ENCODE data around the gene BFAR. TPM values are rescaled to one million over a fixed set of nuclear protein-coding genes. Genes with fewer than 3 reads are reported as not detected.
A peak's percentile ranks its signal among the peaks of the same experiment; 100 is the strongest.
"Not testable (repeated sequence)": the region's sequence is repeated elsewhere in the genome, so short reads cannot be mapped to it uniquely, and the experiment has no call there.

BFAR gene
- total and polyA plus RNA-seq, 2 donors (not counting 1 experiment from before 2014, with no cell fraction given), result 30.7 to 72.9 TPM

GRCh38 chr16:14694129-14694528 lies 61.4 kb downstream of the BFAR start, which contains the start of gene PLA2G10:
TSS of gene PLA2G10 (minus strand) at chr16:14694308. CDS start at chr16:14694229, 79 bp downstream.
- H3K79me2 ChIP-seq (ENCODE audit: control insufficient read depth, insufficient read depth, low read length); H3K27me3 Mint-ChIP-seq; ATAC-seq (ENCODE audit: low read depth); H2AFZ ChIP-seq (ENCODE audit: insufficient read depth, low read depth, low read length, poor library complexity, severe bottlenecking); H3K4me1 Mint-ChIP-seq; H3K9me3 Mint-ChIP-seq (ENCODE audit: insufficient read depth); H3K9ac ChIP-seq (ENCODE audit: low read length); H3K4me1 ChIP-seq (ENCODE audit: control insufficient read depth in 2 of 2, insufficient read depth in 2 of 2, low read length in 2 of 2); POLR2A ChIA-PET; H3K27ac ChIP-seq (ENCODE audit: low read length in 2 of 2); H3K4me3 ChIP-seq (ENCODE audit: control extremely low read depth in 1 of 5, extremely low read depth in 1 of 5, insufficient read depth in 1 of 5, low read depth in 2 of 5, low read length in 4 of 5); H3K36me3 ChIP-seq (replicated peaks in 1 of 2; ENCODE audit: control extremely low read depth in 1 of 2, control insufficient read depth in 1 of 2, extremely low read depth in 1 of 2, insufficient read depth in 2 of 2, low read length in 1 of 2); H3K9me3 ChIP-seq (ENCODE audit: control extremely low read depth in 1 of 3, control insufficient read depth in 2 of 3, insufficient read depth in 1 of 3, low read length in 2 of 3); H4K20me1 ChIP-seq (ENCODE audit: control insufficient read depth, insufficient read depth, low read length, poor library complexity, severe bottlenecking); H3K4me3 Mint-ChIP-seq; DNase-seq; H3K27me3 ChIP-seq (replicated peaks in 1 of 4; ENCODE audit: control extremely low read depth in 1 of 4, control insufficient read depth in 3 of 4, insufficient read depth in 4 of 4, low read length in 3 of 4); H3K27ac Mint-ChIP-seq; intact Hi-C loops (cut with micrococcal nuclease); H3K4me2 ChIP-seq (replicated peaks; ENCODE audit: low read depth, low read length, poor library complexity, severe bottlenecking); CTCF ChIA-PET: not testable (repeated sequence)
- WGBS (ENCODE audit: insufficient coverage), result no CpG with 5 or more reads among the region's 28 CpGs

- H3K27ac Mint-ChIP-seq; H3K4me3 ChIP-seq (ENCODE audit: control extremely low read depth in 1 of 5, extremely low read depth in 1 of 5, insufficient read depth in 1 of 5, low read depth in 2 of 5, low read length in 4 of 5); H3K79me2 ChIP-seq (ENCODE audit: control insufficient read depth, insufficient read depth, low read length); H3K4me2 ChIP-seq (replicated peaks; ENCODE audit: low read depth, low read length, poor library complexity, severe bottlenecking); H3K4me1 ChIP-seq (ENCODE audit: control insufficient read depth in 2 of 2, insufficient read depth in 2 of 2, low read length in 2 of 2); H3K27ac ChIP-seq (ENCODE audit: low read length in 2 of 2); H3K4me3 Mint-ChIP-seq; H3K4me1 Mint-ChIP-seq; H4K20me1 ChIP-seq (ENCODE audit: control insufficient read depth, insufficient read depth, low read length, poor library complexity, severe bottlenecking); H3K36me3 ChIP-seq (replicated peaks in 1 of 2; ENCODE audit: control extremely low read depth in 1 of 2, control insufficient read depth in 1 of 2, extremely low read depth in 1 of 2, insufficient read depth in 2 of 2, low read length in 1 of 2); H3K9me3 ChIP-seq (ENCODE audit: control extremely low read depth in 1 of 3, control insufficient read depth in 2 of 3, insufficient read depth in 1 of 3, low read length in 2 of 3); H3K27me3 Mint-ChIP-seq; H3K9me3 Mint-ChIP-seq (ENCODE audit: insufficient read depth); CTCF ChIA-PET; POLR2A ChIA-PET; H3K27me3 ChIP-seq (replicated peaks in 1 of 4; ENCODE audit: control extremely low read depth in 1 of 4, control insufficient read depth in 3 of 4, insufficient read depth in 4 of 4, low read length in 3 of 4); DNase-seq; intact Hi-C loops (cut with micrococcal nuclease); H3K9ac ChIP-seq (ENCODE audit: low read length); H2AFZ ChIP-seq (ENCODE audit: insufficient read depth, low read depth, low read length, poor library complexity, severe bottlenecking); ATAC-seq (ENCODE audit: low read depth): not testable (repeated sequence)
- WGBS (ENCODE audit: insufficient coverage), result no CpG with 5 or more reads among the region's 7 CpGs
Observed at GRCh38 chr16:14701859-14702258, 69.1 kb downstream of the BFAR start.

GRCh38 chr16:14702672-14703071 lies 69.9 kb downstream of the BFAR start:
- H4K20me1 ChIP-seq (ENCODE audit: control insufficient read depth, insufficient read depth, low read length, poor library complexity, severe bottlenecking); H2AFZ ChIP-seq (ENCODE audit: insufficient read depth, low read depth, low read length, poor library complexity, severe bottlenecking); H3K27me3 ChIP-seq (replicated peaks in 1 of 4; ENCODE audit: control extremely low read depth in 1 of 4, control insufficient read depth in 3 of 4, insufficient read depth in 4 of 4, low read length in 3 of 4); H3K4me1 Mint-ChIP-seq; H3K27ac Mint-ChIP-seq; H3K4me3 ChIP-seq (ENCODE audit: control extremely low read depth in 1 of 5, extremely low read depth in 1 of 5, insufficient read depth in 1 of 5, low read depth in 2 of 5, low read length in 4 of 5); H3K9ac ChIP-seq (ENCODE audit: low read length); H3K79me2 ChIP-seq (ENCODE audit: control insufficient read depth, insufficient read depth, low read length); H3K9me3 Mint-ChIP-seq (ENCODE audit: insufficient read depth); intact Hi-C loops (cut with micrococcal nuclease); H3K4me2 ChIP-seq (replicated peaks; ENCODE audit: low read depth, low read length, poor library complexity, severe bottlenecking); H3K27ac ChIP-seq (ENCODE audit: low read length in 2 of 2); CTCF ChIA-PET; H3K36me3 ChIP-seq (replicated peaks in 1 of 2; ENCODE audit: control extremely low read depth in 1 of 2, control insufficient read depth in 1 of 2, extremely low read depth in 1 of 2, insufficient read depth in 2 of 2, low read length in 1 of 2); H3K9me3 ChIP-seq (ENCODE audit: control extremely low read depth in 1 of 3, control insufficient read depth in 2 of 3, insufficient read depth in 1 of 3, low read length in 2 of 3); H3K4me1 ChIP-seq (ENCODE audit: control insufficient read depth in 2 of 2, insufficient read depth in 2 of 2, low read length in 2 of 2); POLR2A ChIA-PET; DNase-seq; ATAC-seq (ENCODE audit: low read depth); H3K4me3 Mint-ChIP-seq; H3K27me3 Mint-ChIP-seq: not testable (repeated sequence)
- WGBS (ENCODE audit: insufficient coverage), result no CpG with 5 or more reads among the region's 11 CpGs

GRCh38 chr16:14703156-14704011 lies 70.6 kb downstream of the BFAR start, which contains the start of gene NPIPA3:
TSS of gene NPIPA3 (plus strand) at chr16:14703411. CDS start at chr16:14708944, 5,533 bp downstream.
- intact Hi-C loops (cut with micrococcal nuclease); H3K9me3 ChIP-seq (ENCODE audit: control extremely low read depth in 1 of 3, control insufficient read depth in 2 of 3, insufficient read depth in 1 of 3, low read length in 2 of 3); H3K9me3 Mint-ChIP-seq (ENCODE audit: insufficient read depth); H3K4me1 ChIP-seq (ENCODE audit: control insufficient read depth in 2 of 2, insufficient read depth in 2 of 2, low read length in 2 of 2); H3K79me2 ChIP-seq (ENCODE audit: control insufficient read depth, insufficient read depth, low read length); H3K4me1 Mint-ChIP-seq; DNase-seq; H3K4me3 Mint-ChIP-seq; H3K27me3 Mint-ChIP-seq; H3K4me3 ChIP-seq (ENCODE audit: control extremely low read depth in 1 of 5, extremely low read depth in 1 of 5, insufficient read depth in 1 of 5, low read depth in 2 of 5, low read length in 4 of 5); H3K27ac Mint-ChIP-seq; H3K4me2 ChIP-seq (replicated peaks; ENCODE audit: low read depth, low read length, poor library complexity, severe bottlenecking); POLR2A ChIA-PET; H3K36me3 ChIP-seq (replicated peaks in 1 of 2; ENCODE audit: control extremely low read depth in 1 of 2, control insufficient read depth in 1 of 2, extremely low read depth in 1 of 2, insufficient read depth in 2 of 2, low read length in 1 of 2); H3K9ac ChIP-seq (ENCODE audit: low read length); H4K20me1 ChIP-seq (ENCODE audit: control insufficient read depth, insufficient read depth, low read length, poor library complexity, severe bottlenecking); CTCF ChIA-PET; H2AFZ ChIP-seq (ENCODE audit: insufficient read depth, low read depth, low read length, poor library complexity, severe bottlenecking); H3K27ac ChIP-seq (ENCODE audit: low read length in 2 of 2); H3K27me3 ChIP-seq (replicated peaks in 1 of 4; ENCODE audit: control extremely low read depth in 1 of 4, control insufficient read depth in 3 of 4, insufficient read depth in 4 of 4, low read length in 3 of 4): not testable (repeated sequence)
- ATAC-seq (ENCODE audit: low read depth), result peak; percentile 99
- no CpG with 5 or more reads among the region's 73 CpGs for whole genome bisulfite sequencing (ENCODE audit: insufficient coverage)

Data from B cell (primary cell).